Neural cell (in vitro differentiated cells): ENCODE data around the gene LRRC8D.

Experiments used
- CTCF ChIP-seq: fragments of 450-650 bp; IDR thresholded peaks from 2 replicates; pipeline ENCODE4 v1.5.1; 2014; ENCODE audit warnings: antibody characterized with exemption, mild to moderate bottlenecking, moderate library complexity; ENCODE audit not compliant: poor library complexity, severe bottlenecking
- EP300 ChIP-seq: fragments of 450-650 bp; conservative IDR thresholded peaks from 2 replicates; pipeline ENCODE4 v1.6.1; 2014; ENCODE audit warnings: antibody characterized with exemption, mild to moderate bottlenecking, moderate library complexity; ENCODE audit not compliant: poor library complexity, severe bottlenecking
- EZH2 ChIP-seq: fragments of 200-600, 300-800 bp; shearing (Covaris generic), sonication (generic); IDR thresholded peaks from 2 replicates; pipeline ENCODE4 v1.6.1; 2014; ENCODE audit warnings: antibody characterized with exemption, low read length, borderline replicate concordance, mild to moderate bottlenecking; ENCODE audit not compliant: insufficient read depth, poor library complexity, severe bottlenecking
- MXI1 ChIP-seq: fragments of 450-650 bp; conservative IDR thresholded peaks from 2 replicates; pipeline ENCODE4 v1.6.1; 2014; ENCODE audit warnings: antibody characterized with exemption, mild to moderate bottlenecking; ENCODE audit not compliant: poor library complexity, severe bottlenecking
- POLR2AphosphoS5 ChIP-seq: IDR thresholded peaks from 2 replicates; pipeline ENCODE4 v1.6.1; 2012
- RAD21 ChIP-seq: fragments of 450-650 bp; conservative IDR thresholded peaks from 2 replicates; pipeline ENCODE4 v1.6.1; 2014; ENCODE audit warnings: antibody characterized with exemption, mild to moderate bottlenecking, moderate library complexity
- REST ChIP-seq: IDR thresholded peaks from 2 replicates; pipeline ENCODE4 v1.6.1; 2012; ENCODE audit warnings: borderline replicate concordance
- SMC3 ChIP-seq: fragments of 450-650 bp; conservative IDR thresholded peaks from 2 replicates; pipeline ENCODE4 v1.6.1; 2014; ENCODE audit warnings: antibody characterized with exemption, mild to moderate bottlenecking, moderate library complexity; ENCODE audit not compliant: poor library complexity
- TAF1 ChIP-seq: IDR thresholded peaks from 2 replicates; pipeline ENCODE4 v1.6.1; 2012; ENCODE audit warnings: low read depth

- no peak for TF ChIP-seq TAF1
- no peak for TF ChIP-seq CTCF
- no peak for TF ChIP-seq POLR2AphosphoS5
- no peak for TF ChIP-seq MXI1
- TF ChIP-seq EP300 = no peak
- TF ChIP-seq REST = no peak
- TF ChIP-seq EZH2 = no peak
- TF ChIP-seq SMC3 = no peak
- no peak for TF ChIP-seq RAD21
Observed at GRCh38 chr1:89873288-89873687, 52.5 kb downstream of the LRRC8D start.
